GM18867 (cell line): ENCODE data around the gene TSC22D2.

Experiments
- ATAC-seq: cut with Tn5 transposase; IDR thresholded peaks from one replicate; pipeline ENCODE4 v1.9.1; 2021; ENCODE audit warnings: mild to moderate bottlenecking, moderate library complexity; ENCODE audit not compliant: unreplicated experiment

The TSC22D2 gene

DNA sequence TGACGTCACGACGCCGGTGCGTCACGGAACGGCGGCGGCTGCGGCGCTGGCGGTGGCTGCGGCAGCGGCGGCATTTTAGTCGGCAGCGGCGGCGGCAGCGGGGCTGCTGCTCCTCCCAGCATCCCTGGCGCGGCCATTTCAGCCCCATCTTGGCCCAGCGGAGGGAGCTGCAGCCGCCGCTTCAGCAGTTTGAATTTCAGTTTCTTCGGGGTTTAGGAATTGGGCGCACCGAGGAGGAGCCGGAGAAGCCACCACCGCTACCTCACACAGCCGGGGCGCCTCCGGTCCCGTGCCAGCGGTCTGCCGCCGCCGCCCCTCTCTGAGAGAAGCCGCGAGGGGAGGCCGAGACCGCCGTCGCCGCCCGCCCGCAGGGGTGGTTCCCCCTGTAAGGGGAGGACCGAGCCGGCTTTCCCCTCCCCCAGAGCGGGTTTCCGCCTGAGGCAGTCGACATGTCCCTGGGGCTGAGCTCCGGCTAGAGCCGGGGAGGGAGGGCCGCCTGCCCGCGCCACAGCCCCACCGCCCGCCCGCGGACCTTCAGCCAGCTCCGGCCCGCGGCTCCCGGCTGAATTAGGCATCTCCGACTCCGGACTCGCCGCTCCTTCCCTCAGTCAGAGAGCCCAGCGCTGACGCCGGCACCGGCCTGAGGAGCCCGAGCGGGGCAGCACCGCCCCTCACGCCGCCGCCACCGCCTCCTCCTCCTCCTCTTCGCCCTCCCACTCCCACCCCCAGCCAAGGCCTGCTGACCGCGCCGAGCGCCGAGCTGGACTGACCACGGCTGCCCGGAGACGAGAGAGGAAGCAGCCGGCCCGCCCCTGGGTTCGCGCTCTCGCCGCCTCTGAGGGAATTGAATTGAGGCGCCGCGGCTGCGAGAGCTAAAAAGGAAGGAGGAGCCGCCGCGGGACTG, at the start of gene TSC22D2:
Gene TSC22D2, plus strand, starts transcription at position 78 of the 904 bp plus-strand sequence. CDS start 1,053 bp downstream, outside the sequence.
- peak; percentile 68 for ATAC-seq

DNA sequence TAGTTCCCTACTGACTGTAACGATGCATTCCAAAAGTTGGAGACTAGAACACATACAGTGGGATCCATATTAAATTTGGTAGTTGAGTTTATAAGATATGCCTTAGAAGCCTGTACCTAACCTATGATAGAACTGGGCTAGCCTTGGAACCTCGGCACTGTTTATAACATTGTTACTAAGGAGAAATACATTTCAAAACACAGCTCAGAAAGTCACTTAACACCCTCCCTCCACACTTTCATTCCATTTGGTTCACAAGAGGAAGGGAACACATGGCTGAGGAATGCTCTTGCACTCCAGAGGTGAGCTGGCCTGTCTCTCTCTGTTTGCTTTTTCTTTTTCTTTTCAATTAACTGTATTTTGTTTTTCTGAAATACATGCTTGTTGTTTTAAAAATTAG, 48.7 kb upstream of the TSC22D2 start:
- ATAC-seq, result no peak

DNA sequence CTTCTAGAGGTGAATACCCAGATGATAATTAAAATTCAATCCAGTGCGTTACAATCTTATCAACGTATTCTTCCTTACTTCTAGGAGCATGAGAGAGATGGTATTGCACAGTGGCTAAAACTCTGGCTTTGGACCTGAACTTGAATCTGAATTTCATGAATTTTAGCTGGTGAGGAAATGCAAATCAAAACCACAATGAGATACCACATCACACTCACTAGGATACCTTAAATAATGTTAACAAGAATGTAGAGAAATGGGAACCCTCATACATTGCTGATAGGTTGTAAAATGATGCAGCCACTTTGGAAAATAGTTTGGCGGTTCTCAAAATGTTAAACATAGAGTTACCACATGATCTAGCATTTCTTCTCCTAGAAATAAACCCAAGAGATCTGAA, 47.1 kb upstream of the TSC22D2 start:
- no peak for ATAC-seq

DNA sequence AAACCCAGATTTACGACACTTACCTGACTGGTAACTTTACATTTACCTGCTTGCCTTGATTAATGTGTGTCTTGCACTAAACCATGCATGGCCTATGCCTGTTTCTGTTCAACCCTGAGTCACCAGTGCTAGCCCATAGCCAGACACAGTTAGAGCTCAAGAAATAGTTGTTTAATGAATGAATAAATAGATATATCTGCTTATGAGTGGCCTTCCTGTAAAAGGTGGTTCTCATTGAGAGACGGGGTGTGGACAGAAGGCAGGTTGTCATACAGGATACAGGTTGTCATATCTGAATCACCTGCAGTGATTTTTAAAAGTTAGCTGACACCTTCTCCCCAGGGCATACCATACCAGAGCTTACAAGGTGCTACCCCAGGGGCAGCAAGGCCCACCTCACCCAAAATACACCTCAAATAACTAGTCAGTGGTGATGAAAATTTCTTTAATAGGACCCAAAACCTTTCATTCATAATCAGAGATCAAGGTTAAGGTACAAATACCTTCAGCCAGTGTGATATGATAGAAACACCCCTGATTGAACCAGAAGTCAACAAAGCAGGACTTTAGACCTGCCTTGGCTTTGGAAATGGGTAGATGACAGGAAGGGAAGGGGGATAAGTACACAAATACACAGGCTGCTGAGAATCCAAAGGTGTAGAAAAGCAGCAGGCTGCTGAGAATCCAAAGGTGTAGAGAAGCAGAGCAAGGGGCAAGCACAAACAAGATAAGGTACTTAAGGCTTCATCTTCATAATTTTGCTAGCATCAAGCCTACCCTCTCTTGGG, 45.4 kb upstream of the TSC22D2 start:
- no peak for ATAC-seq

DNA sequence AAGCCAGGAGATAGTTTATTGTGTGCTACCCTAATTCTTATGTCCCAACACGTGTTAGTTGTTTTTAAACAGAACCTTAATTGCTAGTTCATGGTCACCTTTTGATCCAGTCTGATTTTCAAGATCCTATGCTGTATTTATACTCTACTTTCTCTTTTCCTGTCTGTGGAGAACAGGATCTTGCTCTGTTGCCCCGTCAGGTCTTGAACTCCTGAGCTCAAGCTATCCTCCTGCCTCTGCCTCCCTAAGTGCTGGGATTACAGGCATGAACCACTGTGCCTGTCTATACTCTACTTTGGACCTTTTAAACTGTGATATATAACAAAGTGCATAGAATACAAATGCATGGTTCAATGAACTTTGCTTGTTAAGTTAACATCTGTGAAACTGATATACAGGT, 44.7 kb upstream of the TSC22D2 start:
- no peak for ATAC-seq

DNA sequence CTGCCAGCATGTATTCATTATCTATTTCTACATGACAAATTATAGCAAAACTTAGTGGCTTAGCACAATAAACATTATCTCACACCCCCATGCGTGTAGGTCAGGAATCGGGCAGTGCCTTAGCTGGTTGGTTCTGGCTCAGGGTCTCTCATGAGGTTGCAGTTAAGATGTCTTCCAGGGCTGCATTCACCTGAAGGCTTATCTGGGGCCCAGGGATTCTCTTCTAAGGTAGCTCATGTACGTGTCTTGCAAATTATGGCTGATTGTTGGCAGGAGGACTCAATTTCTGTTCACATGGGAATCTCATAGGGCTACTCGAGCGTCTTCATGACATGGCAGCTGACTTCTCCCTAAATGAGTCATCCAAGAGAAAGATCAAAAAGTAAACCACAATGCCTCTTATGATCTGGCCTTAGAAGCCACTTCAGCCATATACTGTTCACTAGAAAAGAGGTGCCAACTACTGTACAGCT, 42.9 kb upstream of the TSC22D2 start:
- ATAC-seq, result no peak

DNA sequence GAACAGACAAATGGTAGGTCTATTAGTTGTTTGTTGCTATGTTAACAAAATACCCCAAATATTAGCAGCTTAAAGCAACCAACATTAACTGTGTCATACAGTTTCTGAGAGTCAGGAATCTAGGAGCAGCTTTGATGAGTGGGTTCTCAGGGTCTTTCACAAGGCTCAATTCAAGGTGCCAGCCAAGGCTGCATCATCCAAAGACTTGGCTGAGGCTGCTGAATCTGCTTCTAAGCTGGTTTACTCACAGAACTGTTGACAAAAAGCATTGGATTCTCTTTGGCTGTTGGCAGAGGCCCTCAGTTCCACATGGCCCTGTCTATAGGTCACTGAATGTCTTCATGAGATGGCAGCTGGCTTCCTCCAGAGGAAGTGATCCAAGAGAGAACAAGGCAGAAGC, 40.3 kb upstream of the TSC22D2 start:
- ATAC-seq, result no peak

DNA sequence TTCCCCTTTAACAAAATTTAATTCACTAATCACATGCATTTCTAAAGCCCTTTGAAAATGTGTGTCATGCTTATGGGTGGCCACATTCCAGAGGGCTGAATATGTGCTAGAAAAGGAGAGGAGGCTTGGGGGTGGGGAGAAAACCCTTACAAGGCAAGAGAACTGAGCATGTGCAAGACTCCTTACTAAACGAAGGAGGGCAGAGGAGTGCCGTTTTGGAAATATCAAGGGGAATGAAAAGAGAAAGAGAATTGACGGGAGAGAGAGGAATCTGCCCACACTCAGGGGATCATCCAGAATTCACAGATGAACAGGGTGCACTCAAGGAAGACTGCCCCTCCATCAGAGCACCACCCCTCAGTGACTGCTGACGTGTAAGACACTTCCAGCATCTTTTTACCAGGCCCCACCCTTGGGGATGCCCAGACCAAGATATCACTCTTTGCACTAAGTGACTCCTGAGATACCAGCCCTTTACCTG, 37.9 kb upstream of the TSC22D2 start:
- no peak for ATAC-seq

DNA sequence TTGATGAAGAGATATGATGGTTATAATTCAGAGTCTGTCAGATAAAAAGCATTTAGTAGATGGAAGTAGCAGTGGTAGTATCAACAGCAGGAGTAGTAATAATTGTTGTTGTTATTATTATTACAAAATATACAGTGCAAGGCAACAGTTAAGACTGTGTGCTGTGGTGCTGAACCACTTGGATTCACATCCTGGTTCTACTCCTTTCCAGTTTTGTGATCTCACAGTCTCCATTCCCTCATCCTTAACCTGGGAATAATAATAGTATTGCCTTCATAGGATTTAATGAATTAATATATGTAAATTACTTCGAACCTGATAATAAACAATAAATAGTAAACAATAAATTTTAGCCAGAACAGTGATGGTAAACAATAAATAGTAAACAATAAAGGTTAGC, 37.1 kb upstream of the TSC22D2 start:
- ATAC-seq, result no peak

DNA sequence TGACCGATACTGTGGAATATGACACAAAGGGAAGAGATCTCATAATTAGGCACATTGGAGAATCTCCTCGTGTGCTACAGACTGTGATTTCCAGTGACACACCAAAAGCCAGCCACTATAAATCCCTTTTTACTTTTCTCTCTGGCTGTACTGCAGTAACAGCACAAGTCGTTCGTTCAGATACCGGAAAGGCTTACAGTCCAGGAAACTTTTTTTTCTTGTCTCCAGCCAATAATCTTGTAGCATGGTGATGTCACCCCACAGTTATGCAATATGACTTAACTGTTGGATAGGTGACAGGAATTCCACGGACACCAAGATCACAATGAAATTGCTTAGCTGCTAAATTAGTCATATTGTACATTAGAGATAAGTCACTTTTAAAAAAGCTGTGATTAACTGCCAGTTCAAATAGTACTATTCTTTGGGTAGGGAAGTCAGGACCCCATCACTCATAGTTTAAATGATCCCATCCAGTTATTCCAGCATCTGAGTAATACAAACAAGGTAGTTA, 36.3 kb upstream of the TSC22D2 start:
- no peak for ATAC-seq

DNA sequence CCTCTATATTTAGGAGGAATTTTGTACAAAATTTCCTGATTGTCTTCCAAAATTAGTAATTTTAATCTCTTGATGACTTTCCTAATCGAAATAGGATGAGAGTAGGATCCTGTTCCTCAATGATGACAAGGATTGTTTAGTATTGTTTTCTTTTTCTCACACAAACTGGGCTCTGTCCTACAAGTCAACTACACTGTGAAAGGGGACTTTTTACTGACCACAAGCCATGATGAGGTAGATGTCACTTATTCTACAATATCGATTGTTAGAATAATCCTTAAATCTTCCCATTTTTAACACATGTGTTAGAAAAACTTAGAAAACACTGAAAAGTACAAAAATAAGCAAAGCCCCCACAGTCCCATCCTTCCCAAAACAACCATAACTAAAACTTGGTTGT, 35.8 kb upstream of the TSC22D2 start:
- no peak for ATAC-seq

DNA sequence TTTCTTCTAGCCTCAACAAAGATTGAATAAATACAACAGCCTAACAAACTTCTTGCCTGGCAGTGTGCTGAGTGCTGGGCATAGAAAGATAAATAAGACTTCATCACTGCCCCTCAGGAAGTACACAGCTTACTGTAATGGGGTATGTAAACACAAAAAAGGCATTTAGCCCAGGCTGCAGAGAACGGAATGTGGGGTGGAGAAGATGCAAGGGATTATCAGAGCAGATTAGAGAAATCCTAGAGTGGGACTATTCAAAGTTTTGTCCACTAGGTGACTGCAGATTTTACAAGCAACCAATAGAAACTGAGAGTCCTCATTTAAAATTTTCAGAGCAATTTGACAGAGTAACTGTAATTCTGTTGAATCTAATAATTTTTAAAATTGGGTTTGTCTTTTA, 35.4 kb upstream of the TSC22D2 start:
- ATAC-seq, result peak; percentile 51

DNA sequence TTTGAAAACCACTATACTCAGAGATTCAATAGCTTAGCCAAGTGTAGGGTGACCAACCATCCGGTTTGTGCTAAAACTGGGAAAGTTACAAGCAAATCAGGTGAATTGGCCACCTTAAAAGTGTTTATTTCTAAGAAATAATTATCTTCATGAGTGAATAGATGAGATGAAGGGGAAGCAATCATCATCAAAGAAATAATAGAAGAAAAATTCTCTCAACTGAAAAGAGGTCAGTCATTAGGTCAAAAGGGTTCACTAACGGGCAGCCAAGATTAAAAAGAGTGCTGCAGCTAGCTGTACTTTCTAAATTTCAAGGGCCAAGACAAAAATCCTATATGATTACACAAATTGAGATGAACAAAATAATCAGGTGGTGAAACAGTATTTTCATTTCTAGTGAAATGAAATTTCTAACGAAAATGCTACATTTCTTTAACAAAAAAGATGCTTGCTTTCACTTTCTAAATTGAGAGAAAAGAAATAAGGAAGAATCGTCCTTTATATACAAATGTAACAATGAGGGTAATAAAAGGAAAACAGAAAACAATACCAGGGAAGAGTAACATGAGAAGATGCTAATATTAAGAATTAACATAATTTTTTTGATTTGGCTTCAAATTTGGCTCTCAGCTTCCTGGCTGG, 34.7 kb upstream of the TSC22D2 start:
- ATAC-seq, result no peak

DNA sequence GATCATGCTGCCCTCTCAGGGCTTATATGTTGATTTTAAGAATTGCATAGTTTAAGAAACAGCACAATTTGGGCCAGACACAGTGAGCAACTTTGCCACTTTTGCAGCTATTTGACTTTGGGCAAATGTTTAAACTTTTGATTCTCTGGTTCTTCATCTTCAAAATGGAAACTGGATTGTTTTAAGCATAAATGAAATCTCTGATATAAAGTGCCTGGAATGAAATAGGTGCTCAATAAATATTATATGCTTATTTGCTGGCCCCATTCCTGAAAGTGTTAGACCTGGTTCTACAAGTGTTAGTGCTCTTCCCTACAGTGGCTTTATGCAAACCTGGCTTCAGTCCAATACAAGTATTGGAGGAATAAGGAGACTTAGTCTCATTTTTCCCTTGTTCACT, 33.1 kb upstream of the TSC22D2 start:
- no peak for ATAC-seq

DNA sequence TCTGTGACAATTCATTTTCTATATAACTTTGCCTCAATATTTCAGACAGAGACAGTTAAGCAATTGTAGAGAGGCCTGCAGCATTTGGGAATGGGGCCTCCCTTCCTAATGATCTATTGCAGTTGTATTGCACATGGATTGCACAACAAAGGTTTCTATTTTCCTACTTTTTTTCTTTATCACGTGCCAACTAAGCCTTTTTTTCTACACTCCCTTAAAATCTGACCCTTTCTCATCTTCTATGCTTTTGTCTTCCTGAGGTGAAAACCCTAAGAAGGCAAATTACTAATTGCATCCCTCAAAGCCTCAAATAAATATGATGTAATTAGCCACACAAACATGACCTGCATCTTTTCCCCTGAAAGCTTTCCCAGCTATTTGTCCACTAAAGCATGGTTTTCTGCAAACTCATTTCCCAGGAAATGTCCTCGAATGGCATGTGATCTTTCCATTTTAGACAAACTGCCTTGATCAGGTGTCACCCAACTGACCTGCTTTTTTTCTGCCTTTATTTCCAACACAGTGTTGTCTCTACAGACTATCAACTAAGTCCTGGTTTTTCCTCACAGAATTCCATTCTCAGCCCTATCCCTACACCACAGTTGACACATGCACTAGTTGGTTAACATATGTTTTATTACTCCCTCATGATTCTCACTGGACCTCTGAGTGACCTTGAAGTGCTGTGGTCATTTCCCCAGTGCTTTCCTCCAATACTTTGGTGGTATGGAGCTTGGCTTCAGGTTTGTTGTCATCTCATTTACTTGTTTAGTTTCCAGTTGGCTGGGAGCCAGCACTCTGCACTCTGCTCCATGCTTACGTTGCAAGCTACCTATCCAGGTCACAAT, 31.9 kb upstream of the TSC22D2 start:
- no peak for ATAC-seq

DNA sequence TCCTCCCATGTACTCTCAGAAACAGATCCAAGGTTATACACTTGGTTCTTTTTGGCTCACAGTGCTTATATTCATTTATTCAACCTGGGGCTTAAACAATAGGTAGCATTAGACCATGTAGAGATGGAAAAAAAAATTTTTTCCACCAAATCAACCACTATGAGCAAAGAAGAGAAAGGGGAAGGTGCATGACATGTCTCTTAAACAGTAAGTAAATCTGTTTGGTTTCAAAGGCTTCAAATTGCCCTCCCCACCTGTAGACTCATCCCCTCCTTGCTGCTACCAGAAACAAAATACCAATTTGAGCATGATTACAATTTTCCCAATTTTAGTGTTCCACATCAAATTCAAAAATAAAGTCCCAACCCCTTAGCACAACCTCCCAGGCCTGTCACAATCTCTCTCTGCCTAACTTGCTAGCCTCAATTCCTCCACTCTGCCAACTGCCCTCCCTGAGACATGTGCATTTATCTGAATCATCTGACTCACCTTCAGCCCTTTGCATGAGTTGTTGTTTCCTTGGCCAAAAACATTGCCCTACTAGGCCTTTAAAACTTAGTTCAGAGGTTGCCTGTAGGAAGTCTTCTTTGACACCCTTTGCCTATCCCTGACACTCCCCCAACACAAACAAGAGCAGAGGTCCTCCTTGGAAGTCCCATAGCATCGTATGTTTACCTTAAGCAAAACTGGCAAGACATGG, 30.3 kb upstream of the TSC22D2 start:
- no peak for ATAC-seq

DNA sequence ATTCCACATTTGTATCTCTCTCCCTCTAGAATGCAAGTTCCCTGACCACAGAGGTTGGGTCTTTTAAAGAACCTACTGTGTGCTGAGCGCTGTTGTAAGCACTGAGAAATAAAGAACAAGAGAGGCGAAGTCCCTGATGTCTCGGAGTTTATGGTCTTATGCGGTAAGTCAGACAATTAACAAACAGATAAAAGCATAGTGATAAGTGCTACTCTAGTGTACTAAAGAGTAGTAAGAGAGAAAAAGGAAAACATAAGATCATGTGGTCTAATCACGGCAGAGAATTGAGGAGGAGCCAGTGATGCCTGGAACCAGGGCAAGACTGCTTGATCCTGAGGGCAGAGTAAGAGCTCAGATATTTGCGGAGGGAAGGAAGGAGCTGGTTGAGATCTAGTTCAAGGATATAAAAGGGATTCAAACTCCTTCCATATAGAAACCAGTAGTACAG, 29.8 kb upstream of the TSC22D2 start:
- ATAC-seq, result no peak

DNA sequence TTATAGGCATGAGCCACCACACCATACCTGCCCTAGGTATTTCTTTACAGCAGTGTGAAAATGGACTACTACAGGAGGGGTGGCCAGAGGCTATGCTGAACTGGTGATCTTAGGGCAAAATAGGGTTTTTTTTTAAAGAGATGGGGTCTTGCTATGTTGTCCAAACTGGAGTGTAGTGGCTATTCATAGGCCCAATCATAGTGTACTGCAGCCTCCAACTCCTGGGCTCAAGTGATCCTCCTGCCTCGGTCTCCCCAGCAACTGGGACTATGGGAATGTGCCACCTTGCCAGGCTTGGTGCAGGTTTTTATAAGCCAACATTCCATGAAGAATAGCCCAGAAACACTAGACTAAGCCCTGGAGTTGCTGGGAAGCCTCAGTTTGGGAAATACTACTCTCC, 28.6 kb upstream of the TSC22D2 start:
- ATAC-seq, result no peak
